CD4-positive, alpha-beta T cell (primary cell): Measurements from ENCODE around the gene ABCC3. TPM values are rescaled to one million over a fixed set of nuclear protein-coding genes. Genes with fewer than 3 reads are reported as not detected.

Experiments
- ATAC-seq: fragments of 200-7000 bp; cut with Tn5 transposase; one replicate; pipeline ENCODE4 v1.10.0; 2022; ENCODE audit warnings: mild to moderate bottlenecking; ENCODE audit not compliant: poor library complexity
- CTCF ChIA-PET: fragments of 350-600 bp; sonication (Branson Sonifier 250); formaldehyde crosslinking; loops from one replicate; lab custom pipeline; 2021; ENCODE audit warnings: antibody characterized with exemption, inconsistent platforms; lab: Charles Lee
- POLR2A ChIA-PET: fragments of 350-600 bp; sonication (Branson Sonifier 250); formaldehyde crosslinking; loops from one replicate; lab custom pipeline; 2021; ENCODE audit warnings: antibody characterized with exemption, inconsistent platforms; lab: Charles Lee
- DNase-seq, 14 experiments: peaks; one replicate each; pipeline ENCODE4 v3.0.0-alpha.2; 2013 to 2020; ENCODE audit warnings: mixed read lengths in 2 of 14
- H3K27ac ChIP-seq, 2 donors: one replicate each; pipeline versions ENCODE4 v1.5.1 to v1.7.0; 2013; ENCODE audit warnings: low read length in 2 of 2, low read depth in 1 of 2, mild to moderate bottlenecking in 1 of 2
- H3K27me3 ChIP-seq, 2 experiments: 1 replicate in 1 of 2; 2 replicates in 1 of 2; pipeline versions ENCODE4 v1.6.1 to v1.7.0; 2013; ENCODE audit warnings: low read length in 2 of 2, control low read depth in 1 of 2, mild to moderate bottlenecking in 1 of 2, moderate library complexity in 1 of 2; ENCODE audit not compliant: insufficient read depth in 2 of 2, control insufficient read depth in 1 of 2
- H3K36me3 ChIP-seq: one replicate; pipeline ENCODE4 v1.6.1; 2013; ENCODE audit warnings: low read length, control low read depth; ENCODE audit not compliant: insufficient read depth
- H3K4me1 ChIP-seq: one replicate; pipeline ENCODE4 v1.6.1; 2013; ENCODE audit warnings: low read length, control low read depth; ENCODE audit not compliant: insufficient read depth
- H3K4me3 ChIP-seq: one replicate; pipeline ENCODE4 v1.5.1; 2013; ENCODE audit warnings: mild to moderate bottlenecking, low read length, moderate library complexity
- H3K9me3 ChIP-seq, 2 experiments: 1 replicate in 1 of 2; 2 replicates in 1 of 2; pipeline versions ENCODE4 v1.6.1 to v1.7.0; 2013; ENCODE audit warnings: low read length in 2 of 2, mild to moderate bottlenecking in 2 of 2, control low read depth in 1 of 2, moderate library complexity in 1 of 2; ENCODE audit not compliant: control insufficient read depth in 1 of 2, insufficient read depth in 1 of 2
- H3K27ac Mint-ChIP-seq: one replicate; pipeline ENCODE4 v1.8.0; 2020; ENCODE audit warnings: mixed read lengths
- H3K27me3 Mint-ChIP-seq: one replicate; pipeline ENCODE4 v1.8.0; 2021; ENCODE audit warnings: mixed read lengths
- H3K36me3 Mint-ChIP-seq: one replicate; pipeline ENCODE4 v1.8.0; 2021; ENCODE audit warnings: low read depth, mixed read lengths
- H3K4me1 Mint-ChIP-seq: one replicate; pipeline ENCODE4 v1.8.0; 2021; ENCODE audit warnings: low read depth, mixed read lengths
- H3K4me3 Mint-ChIP-seq: one replicate; pipeline ENCODE4 v1.8.0; 2020; ENCODE audit warnings: mild to moderate bottlenecking, mixed read lengths
- H3K9me3 Mint-ChIP-seq: one replicate; pipeline ENCODE4 v1.8.0; 2020; ENCODE audit warnings: mixed read lengths
- intact Hi-C, 2 experiments: fragments of 100-400 bp; cut with DNase I in 1 of 2; cut with micrococcal nuclease in 1 of 2; formaldehyde crosslinking; loops; one replicate each; pipeline versions ENCODE4 v1.15.1 to v1.9.0; 2023 to 2025; cut with DNase I, micrococcal nuclease
- total RNA-seq, 174 experiments: library from RNA in 2 of 174; stranded (reverse) in 2 of 174; gene quantifications; one replicate each; pipeline ENCODE4 v1.2.3 and lab custom pipeline; 2021 to 2026
- TF ChIP-seq, protein P1 (sequence below): fragments of 200-600 bp; IDR thresholded peaks from one replicate; pipeline ENCODE4 v1.8.0; 2022; ENCODE audit warnings: antibody characterized with exemption, mild to moderate bottlenecking

ABCC3 gene
- total RNA-seq, 2 experiments from 2014 or later = 0.19 TPM; not detected in 1

DNA sequence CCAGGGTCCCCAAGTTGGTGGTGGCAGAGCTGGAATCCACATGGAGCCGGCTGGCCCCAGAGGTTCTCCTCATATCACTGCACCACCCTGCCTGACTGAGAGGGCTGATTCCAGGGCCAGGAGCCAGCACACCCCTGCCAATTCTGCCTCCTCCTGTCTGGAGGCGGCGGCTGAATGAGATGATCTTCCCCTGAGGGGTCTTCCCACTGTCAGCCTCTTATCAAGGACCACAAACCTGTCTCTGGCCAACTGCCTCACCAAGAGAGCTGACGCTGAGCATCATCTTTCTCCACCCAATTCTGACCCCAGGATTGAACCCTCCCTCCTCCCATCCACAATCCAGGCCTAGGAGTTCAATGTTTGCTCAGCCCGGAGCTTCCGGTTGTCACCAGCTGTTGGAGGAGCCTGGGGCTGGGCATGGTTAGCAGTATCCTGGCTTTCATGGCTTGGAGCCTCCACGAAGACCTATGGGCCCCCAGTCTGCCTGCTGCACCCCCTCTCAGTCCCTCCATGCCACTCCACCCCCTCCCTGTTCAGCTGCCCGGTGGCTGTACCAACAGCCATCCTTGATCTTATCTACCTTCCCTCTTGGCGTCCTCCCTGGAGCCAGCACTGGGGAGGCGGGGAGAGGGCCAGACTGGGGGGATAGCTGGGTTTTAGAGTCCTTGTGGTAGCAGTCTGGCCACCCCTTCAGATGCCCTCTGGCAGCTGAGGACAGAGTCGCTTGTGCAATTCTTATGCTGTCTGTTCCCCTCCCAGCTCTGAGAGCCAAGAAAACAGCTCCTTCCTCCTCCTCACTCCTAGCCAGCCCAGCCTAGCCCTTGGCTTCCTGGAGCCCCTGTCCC is 25.6 kb downstream of the ABCC3 start:
- Histone ChIP-seq H3K9me3 (no peaks in the 10 kb centered on the region), H3K4me1 (peaks cover 15% of the 10 kb centered on the region), H3K36me3 (no peaks in the 10 kb centered on the region), H3K4me3 (no peak overlapping the region), H3K27ac (no peak overlapping the region), H3K27me3 (no peaks in the 10 kb centered on the region)
- DNase-seq = no peak
- Mint-ChIP-seq H3K27me3 (no peaks in the 10 kb centered on the region), H3K9me3 (no peaks in the 10 kb centered on the region), H3K4me3 (no peak overlapping the region), H3K27ac (no peak overlapping the region), H3K36me3 (no peaks in the 10 kb centered on the region), H3K4me1 (no peaks in the 10 kb centered on the region)
- TF ChIP-seq, protein P1, sequence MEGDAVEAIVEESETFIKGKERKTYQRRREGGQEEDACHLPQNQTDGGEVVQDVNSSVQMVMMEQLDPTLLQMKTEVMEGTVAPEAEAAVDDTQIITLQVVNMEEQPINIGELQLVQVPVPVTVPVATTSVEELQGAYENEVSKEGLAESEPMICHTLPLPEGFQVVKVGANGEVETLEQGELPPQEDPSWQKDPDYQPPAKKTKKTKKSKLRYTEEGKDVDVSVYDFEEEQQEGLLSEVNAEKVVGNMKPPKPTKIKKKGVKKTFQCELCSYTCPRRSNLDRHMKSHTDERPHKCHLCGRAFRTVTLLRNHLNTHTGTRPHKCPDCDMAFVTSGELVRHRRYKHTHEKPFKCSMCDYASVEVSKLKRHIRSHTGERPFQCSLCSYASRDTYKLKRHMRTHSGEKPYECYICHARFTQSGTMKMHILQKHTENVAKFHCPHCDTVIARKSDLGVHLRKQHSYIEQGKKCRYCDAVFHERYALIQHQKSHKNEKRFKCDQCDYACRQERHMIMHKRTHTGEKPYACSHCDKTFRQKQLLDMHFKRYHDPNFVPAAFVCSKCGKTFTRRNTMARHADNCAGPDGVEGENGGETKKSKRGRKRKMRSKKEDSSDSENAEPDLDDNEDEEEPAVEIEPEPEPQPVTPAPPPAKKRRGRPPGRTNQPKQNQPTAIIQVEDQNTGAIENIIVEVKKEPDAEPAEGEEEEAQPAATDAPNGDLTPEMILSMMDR = no peak
- intact Hi-C loops = no loop called here
- POLR2A ChIA-PET = no interaction called here
- CTCF ChIA-PET = no interaction called here
- ATAC-seq = no peak

DNA sequence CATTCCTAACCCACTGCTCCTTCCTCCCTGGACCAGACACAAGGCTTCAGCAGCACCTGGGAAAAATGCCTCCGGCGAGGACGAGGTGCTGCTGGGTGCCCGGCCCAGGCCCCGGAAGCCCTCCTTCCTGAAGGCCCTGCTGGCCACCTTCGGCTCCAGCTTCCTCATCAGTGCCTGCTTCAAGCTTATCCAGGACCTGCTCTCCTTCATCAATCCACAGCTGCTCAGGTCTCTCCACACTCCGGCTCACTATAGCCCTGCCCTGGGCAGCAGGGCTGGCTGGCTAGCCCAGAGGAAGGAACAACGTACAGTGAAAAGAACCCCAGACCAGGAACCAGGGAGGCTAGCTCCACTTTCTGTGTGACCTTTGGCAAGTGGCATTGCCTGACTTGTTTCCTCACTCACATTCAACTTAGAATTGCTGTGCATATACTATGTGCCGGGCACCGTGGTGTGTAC is 26.2 kb downstream of the ABCC3 start:
- H3K9me3 Mint-ChIP-seq = no peaks in the 10 kb centered on the region
- Histone ChIP-seq H3K36me3 (no peaks in the 10 kb centered on the region), H3K27ac (no peak overlapping the region), H3K4me1 (peaks cover 15% of the 10 kb centered on the region), H3K9me3 (no peaks in the 10 kb centered on the region), H3K4me3 (no peak overlapping the region), H3K27me3 (no peaks in the 10 kb centered on the region)
- H3K4me1 Mint-ChIP-seq = no peaks in the 10 kb centered on the region
- ChIA-PET POLR2A (no interaction called here), CTCF (no interaction called here)
- H3K27ac Mint-ChIP-seq = no peak overlapping the region
- no peak overlapping the region for H3K4me3 Mint-ChIP-seq
- H3K27me3 Mint-ChIP-seq = no peaks in the 10 kb centered on the region
- TF ChIP-seq, protein P1 = no peak
- no peaks in the 10 kb centered on the region for H3K36me3 Mint-ChIP-seq
- DNase-seq = no peak
- intact Hi-C loops = no loop called here
- no peak for ATAC-seq

DNA sequence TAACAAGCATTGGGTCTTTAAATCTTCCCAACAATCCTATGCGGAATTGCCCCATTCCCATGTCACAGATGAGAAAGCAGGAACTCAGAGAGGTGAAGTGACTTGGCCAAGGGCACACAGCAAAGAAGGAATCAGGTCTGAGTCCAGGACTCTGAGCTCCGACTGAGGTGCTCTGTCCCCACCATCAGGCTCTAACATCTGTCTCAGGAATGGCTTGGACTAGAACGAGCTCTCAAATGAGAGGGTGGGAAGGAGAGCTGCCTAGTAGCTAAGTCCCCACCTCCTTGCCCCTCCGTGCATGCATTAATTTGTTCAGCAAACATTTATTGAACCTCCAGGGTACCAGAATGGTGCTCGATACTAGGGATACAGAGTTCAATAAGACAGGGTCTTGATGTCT is 26.7 kb downstream of the ABCC3 start:
- Histone ChIP-seq H3K36me3 (no peaks in the 10 kb centered on the region), H3K9me3 (no peaks in the 10 kb centered on the region), H3K4me1 (peaks cover 15% of the 10 kb centered on the region), H3K4me3 (no peak overlapping the region), H3K27ac (no peak overlapping the region), H3K27me3 (no peaks in the 10 kb centered on the region)
- intact Hi-C loops = no loop called here
- no peaks in the 10 kb centered on the region for H3K36me3 Mint-ChIP-seq
- TF ChIP-seq, protein P1 = no peak
- no peak overlapping the region for H3K27ac Mint-ChIP-seq
- no peaks in the 10 kb centered on the region for H3K9me3 Mint-ChIP-seq
- ChIA-PET CTCF (no interaction called here), POLR2A (no interaction called here)
- H3K4me1 Mint-ChIP-seq = no peaks in the 10 kb centered on the region
- ATAC-seq = no peak
- DNase-seq = no peak
- H3K27me3 Mint-ChIP-seq = no peaks in the 10 kb centered on the region
- no peak overlapping the region for H3K4me3 Mint-ChIP-seq
